Activated CD8-positive, alpha-beta memory T cell treated with anti-CD3 and anti-CD28 coated beads for 48 hours (primary cell): ENCODE measurements around the gene TRPC6.

Source experiments
- DNase-seq, 3 experiments: peaks; one replicate each; pipeline ENCODE4 v3.0.0-alpha.2; 2020; ENCODE audit warnings: low read depth in 2 of 3, low spot score in 2 of 3

The TRPC6 gene

DNA sequence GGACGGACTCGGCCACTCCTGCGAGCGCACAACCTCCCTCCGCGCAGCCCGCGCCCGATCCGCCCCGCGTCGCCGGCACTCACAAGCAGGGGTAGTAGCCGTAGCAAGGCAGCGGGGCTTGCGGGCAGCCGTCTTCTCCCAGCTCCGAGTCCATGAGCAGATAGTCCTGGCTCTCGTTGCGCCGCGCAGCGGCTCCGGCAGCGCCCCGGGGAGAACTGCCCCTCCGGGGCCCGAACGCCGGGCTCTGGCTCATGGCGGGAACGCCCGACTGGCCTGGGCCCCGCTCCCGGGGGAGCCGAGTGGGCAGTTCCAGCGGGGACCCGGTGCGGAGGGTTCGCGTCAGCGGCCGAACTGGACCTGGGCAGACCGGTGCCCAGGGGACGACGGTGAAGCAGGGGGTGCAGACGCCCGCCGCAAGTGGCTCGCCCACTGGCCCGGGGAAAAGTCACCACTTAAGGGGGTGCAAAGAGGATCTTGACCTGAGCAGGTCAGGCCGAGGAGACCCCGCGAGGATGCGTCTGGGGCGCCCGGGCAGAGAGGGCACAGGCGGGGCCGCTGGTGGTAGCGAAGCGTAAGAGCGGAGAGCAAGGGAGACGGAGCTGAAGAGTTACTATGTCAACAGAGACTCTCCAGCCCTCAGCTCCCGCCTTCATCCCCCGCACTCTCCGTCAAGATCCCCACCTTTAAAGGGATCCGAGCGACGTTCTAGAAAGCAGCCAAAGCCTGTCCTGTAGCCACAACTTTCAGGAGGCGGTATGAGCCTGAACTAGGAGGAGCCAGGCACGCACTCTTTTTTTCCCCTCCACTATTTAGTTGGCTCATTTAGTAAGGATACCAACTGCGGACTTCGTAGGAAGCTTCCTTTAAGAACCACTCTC is at the start of gene TRPC6:
TSS of gene TRPC6 (minus strand) at position 757 of the 878 bp plus-strand sequence. CDS start at position 253, 504 bp downstream.
- no peak for DNase-seq

DNA sequence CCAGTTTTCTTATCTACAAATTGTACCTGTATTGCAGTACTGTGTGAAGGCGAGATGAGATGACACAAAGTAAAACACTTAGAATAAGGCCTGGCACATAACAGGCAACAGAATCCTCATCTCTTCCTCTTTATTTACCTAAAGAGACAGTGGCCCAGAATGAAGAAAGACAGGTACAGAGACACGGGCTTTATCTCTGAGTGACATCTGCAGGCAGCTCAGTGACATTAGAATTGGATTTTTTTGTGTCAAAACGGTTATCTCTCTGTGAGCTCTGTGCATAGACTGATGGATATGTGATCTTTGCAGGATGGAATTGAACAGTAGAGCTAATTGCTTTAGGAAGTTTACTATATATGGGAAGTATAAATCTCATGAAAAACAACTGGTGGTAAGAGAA is 36.2 kb upstream of the TRPC6 start:
- no peak for DNase-seq

DNA sequence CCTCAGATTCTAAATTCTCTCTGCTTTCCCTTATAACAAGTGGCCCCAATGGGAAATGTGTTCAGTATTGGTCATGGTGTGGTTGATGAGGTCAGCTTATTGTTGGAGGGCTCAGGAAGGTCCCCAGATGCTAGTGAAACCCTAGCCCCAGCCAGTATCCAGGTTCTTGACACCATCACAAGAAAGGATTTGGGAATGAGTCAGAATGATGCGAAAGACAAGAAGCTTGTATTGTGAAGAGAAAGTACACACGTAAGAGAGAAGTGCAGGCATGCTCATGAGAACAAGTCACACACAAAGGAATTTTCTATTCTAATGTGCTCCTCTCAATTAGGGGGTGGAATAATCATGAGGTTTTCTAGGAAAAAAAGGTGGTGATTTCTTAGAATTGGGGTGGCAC is 34.9 kb upstream of the TRPC6 start:
- DNase-seq = no peak

DNA sequence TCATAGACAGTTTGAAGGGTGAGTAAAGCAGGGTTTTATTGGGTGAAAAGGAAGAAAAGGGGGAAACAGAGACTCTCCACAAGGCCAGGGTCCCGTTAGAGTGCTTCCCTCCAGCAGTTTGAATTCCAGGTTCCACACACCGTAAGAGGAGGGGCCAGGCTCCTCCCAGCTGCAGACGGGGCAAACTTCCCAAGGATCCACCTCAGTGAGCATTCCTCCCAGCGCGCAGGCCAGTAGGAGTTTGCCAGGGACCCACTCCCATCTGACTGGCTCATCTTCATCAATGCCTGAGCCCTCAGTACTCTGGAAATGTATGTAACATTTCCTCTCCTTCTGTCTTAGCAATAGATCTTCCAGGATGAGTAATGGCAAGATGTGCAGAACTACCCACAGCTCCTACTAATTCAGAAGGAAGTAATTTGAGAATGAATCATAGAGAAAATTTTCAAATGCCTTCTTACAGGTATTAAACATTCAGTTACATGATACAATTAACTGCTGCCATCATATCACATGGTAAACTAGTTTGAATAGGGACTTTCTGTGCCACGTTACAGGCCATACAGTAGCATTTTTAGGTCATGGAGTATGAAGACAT is 34.0 kb upstream of the TRPC6 start:
- DNase-seq = no peak

- DNase-seq = no peak
Measured at GRCh38 chr11:101612481-101612880, 28.7 kb upstream of the TRPC6 start.

DNA sequence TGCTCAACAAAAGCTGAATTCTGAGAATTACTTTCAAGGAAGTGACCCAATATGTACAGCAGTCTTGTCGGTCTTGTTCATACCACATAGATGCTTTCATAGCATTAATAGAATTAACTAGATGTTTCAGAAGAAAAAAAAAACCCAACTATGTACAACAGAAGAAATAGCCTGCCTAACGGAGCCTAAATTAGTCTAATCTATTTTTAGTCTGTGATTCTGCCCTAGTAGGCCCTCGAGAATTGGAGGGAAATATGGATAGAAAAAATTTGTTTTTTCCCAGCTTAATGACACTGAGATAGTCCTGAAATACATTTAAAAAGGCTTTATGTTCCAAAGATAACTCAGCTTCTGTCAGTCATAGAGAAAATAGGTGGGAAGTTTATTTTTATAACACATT is 17.1 kb upstream of the TRPC6 start:
- DNase-seq = no peak

DNA sequence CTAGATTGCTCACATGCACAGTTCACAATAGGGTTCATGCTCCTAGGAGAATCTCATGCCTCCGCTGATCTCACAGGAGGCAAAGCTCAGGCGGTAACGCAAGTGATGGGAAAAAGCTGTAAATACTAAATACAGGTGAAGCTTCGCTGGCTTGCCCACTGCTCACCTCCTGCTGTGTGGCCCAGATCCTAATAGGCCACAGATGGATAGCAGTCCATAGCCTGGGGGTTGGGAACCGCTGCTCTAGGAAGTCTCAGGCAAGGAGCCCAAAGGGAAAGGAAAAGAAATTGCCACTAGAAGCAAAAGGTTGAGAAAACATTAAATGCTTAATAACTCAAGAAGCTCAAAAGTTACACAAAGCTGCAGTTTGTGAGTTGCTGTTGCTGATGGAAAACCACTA is 3.2 kb upstream of the TRPC6 start:
- no peak for DNase-seq

GRCh38 chr11:101584655-101585054 is 848 bp upstream of the TRPC6 start:
- no peak for DNase-seq

GRCh38 chr11:101584129-101584515 is 315 bp upstream of the TRPC6 start:
- no peak for DNase-seq

GRCh38 chr11:101582989-101583250 is 887 bp downstream of the TRPC6 start:
- DNase-seq = no peak

DNA sequence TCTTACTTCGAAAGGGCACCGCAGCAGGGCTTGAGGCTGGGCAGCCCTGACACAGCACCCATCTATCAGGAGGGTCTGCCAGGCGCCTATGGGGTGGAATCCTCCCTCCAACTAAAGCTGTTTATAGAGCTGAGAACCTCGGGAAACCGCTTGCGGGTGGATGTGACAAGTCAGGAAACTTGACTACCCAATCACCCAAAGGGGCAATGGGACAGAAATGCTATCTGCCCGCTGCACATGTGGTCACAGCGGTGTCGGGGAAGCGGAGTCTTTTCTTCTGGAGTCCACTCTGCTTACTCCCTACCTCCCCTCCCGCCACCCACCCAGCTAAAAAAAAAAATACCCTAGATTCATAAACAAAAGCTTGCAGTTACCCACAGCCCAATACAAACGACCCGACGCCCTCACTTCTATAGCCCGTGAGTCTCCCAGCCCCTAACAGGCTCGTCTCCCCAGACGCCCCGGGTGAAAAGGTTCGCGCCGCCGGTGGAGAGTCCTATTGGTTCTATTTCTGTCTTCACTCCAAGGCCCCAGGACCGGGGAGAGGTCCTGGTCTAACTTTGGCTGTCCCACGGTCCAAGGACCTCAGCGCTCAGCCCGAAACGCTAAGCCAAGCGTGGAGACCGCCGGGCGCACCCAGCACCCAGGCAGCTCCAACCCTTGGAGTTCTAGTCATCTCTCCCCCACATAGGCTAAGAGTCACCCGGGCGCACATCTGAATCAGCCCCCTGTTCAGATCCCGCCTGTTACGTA is 1.4 kb downstream of the TRPC6 start:
- no peak for DNase-seq

DNA sequence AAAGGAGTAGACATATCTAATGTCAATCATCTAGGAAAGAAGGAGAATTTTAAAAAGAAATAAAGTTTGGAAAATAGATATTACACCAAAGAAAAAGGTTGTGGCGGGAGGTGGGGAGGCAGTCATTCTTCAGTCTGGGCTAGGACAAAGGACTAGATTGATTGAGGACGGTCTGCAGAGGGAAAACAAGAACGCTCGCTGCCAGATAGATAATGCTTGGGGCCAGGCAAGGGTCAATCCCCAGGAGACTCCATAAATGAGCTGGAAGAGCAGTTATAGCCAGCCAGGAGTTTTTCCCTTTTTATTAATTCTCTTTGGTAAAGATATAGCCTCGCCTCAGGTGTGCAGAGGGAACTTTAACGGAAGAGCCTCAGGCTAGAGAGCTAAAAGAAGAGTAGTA is 6.3 kb downstream of the TRPC6 start:
- DNase-seq = no peak

- DNase-seq = no peak
Measured at GRCh38 chr11:101576456-101576855, 7.4 kb downstream of the TRPC6 start.

GRCh38 chr11:101574886-101575285 is 8.9 kb downstream of the TRPC6 start:
- DNase-seq = no peak

- no peak for DNase-seq
Measured at GRCh38 chr11:101567071-101567470, 16.7 kb downstream of the TRPC6 start.

GRCh38 chr11:101566626-101567025 is 17.2 kb downstream of the TRPC6 start:
- DNase-seq = no peak

DNA sequence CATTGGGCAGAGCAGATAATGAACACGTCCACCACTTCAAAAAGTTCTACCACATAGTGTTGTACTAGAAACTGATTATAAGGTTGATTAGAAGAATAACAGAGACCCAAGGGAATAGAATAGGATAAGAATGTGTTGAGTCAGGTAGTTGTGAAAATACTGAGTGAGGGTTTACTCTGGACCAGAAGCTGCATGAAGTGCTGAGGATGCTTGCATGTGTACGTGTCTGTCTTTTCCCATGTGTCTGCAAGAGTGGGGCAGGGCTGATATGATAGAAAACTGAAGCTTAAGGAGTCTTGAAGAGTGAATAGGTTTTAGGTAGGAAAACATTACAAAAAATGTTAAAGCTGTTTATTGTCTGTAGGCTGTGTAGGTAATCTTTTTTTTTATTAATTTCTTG is 20.6 kb downstream of the TRPC6 start:
- DNase-seq = no peak

DNA sequence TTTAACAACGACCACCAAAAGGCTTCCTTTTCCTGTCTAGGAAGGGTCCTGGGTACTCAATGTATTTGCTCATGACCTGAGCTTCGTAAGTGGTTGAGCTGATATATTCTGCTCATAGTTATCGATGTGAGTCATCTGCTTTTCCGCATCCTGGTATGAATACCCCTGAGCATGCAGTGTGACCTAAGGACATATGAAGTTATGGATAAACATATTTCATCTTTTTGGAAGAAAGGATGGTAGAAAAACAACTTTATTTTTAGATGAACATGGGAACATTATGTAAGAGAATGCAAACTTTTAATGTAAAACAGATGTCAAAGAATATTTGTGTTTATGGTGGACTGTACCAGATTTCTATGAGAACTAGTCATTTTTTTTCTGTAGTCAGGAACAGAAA is 28.4 kb downstream of the TRPC6 start:
- no peak for DNase-seq

DNA sequence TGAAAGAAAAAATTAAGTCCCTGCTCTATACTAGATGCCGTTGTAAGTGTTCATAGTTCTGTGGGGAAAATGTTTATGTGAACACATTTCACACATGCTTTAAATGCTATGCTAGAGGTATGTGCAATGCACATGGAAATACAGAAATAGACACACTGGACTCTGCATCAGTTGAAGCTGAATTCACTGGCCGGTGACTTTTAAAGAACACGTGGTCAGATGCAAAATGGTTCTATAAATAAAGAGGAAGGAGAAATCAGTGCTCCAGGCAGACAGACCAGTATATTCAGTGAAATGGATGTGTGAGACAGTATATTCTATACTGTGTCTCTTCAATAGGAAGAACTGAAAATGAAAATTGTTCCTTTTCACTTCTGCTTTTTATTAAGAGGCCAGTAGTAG is 29.9 kb downstream of the TRPC6 start:
- DNase-seq = no peak

DNA sequence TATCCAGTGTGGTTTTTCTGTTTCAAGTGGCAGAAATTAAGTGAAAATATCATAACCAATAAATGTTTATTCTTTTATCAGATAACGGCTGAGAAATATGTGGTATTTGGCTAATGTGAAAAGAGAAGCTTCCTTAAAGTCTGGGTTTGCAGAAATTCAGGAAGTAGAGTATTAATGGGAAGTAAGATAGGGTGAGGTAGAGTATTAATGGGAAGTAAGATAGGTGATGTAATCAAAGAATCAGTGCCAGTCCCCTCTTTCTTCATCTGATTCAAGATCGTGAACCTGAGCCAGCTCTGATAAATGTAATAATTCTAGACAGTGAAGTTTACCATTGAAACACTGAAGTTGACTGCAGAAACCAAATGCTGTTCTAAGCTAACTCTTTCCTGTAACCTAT is 30.9 kb downstream of the TRPC6 start:
- DNase-seq = no peak

GRCh38 chr11:101528541-101528940 is 55.3 kb downstream of the TRPC6 start:
- no peak for DNase-seq

DNA sequence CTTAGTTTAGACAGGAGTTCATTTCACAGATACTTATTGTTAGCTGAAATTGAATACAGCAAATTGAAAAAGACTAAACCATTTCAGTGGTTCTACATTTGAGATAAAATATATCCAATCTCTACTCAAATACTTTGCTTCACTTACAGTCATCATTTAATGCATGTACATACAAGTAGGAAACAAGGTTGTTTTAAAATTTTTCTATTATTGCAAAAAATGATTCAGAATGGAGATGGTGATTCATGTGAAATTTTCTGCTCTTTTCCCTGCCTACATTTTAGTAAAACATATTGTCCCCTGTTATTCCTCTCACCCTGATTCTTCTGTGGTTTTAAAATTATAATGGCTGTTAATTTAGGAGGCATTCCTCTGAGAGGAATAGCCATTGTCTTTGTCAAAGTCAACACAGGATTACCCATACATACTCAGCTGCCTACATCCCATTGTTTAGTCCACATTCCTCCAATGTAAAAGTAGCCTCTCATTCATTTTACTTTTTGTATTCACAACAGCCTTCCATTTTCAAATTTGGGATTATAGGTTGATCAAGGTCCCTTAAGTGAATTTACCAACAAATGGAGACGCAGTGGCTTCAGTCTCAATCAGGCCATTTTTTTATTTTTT is 60.1 kb downstream of the TRPC6 start:
- DNase-seq = no peak
